GM10847 (cell line): ENCODE data around the gene KLHL29.

Experiments
- POLR2A ChIP-seq: IDR thresholded peaks from 2 replicates; pipeline ENCODE4 v1.6.1; 2011; ENCODE audit not compliant: insufficient read length; ENCODE audit errors: extremely low read depth

KLHL29 gene

GRCh38 chr2:23583467-23583866 is 198.5 kb downstream of the KLHL29 start:
- no peak for TF ChIP-seq POLR2A

- no peak for TF ChIP-seq POLR2A
Measured at GRCh38 chr2:23584054-23584745, 199.2 kb downstream of the KLHL29 start.

GRCh38 chr2:23585273-23586170 is 200.5 kb downstream of the KLHL29 start:
- TF ChIP-seq POLR2A: no peak

GRCh38 chr2:23586741-23587306 is 201.8 kb downstream of the KLHL29 start:
- no peak for TF ChIP-seq POLR2A

GRCh38 chr2:23587341-23587880 is 202.4 kb downstream of the KLHL29 start:
- TF ChIP-seq POLR2A: no peak

- TF ChIP-seq POLR2A: no peak
Measured at GRCh38 chr2:23588106-23588505, 203.1 kb downstream of the KLHL29 start.

- TF ChIP-seq POLR2A: no peak
Measured at GRCh38 chr2:23588508-23589201, 203.7 kb downstream of the KLHL29 start.

- no peak for TF ChIP-seq POLR2A
Measured at GRCh38 chr2:23589220-23589647, 204.3 kb downstream of the KLHL29 start.

- TF ChIP-seq POLR2A: no peak
Measured at GRCh38 chr2:23589739-23590138, 204.8 kb downstream of the KLHL29 start.

GRCh38 chr2:23590241-23590869 is 205.4 kb downstream of the KLHL29 start:
- no peak for TF ChIP-seq POLR2A

- TF ChIP-seq POLR2A: no peak
Measured at GRCh38 chr2:23591111-23591510, 206.1 kb downstream of the KLHL29 start.

- no peak for TF ChIP-seq POLR2A
Measured at GRCh38 chr2:23592061-23592685, 207.2 kb downstream of the KLHL29 start.

GRCh38 chr2:23592898-23593751 is 208.1 kb downstream of the KLHL29 start:
- TF ChIP-seq POLR2A: no peak
